ENCODE results near the gene ZNF665.
A peak's percentile ranks its signal among the peaks of the same experiment; 100 is the strongest.

ZNF665 gene

DNA sequence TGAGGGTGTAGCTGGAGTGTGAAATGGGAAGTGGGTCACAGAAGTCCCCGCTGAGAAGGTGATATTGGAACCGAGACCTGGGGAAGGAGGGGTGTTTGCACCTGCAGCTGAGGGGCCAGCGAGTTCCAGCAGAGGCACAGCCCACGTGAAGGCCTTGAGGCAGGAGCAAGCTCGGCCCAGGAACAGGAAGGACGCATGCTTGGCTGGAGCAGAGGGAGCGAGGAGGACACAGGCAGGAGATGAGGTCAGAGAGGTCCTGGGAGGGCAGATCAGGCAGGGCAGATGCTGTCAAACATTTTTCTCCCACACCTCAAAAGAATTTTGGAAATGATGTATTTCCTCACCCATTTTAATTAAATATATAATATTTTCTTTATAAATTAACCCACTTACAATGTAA, 69.8 kb downstream of the ZNF665 start:
- Mint-ChIP-seq H3K36me3 (ENCODE audit: low read depth) (peaks cover 66% of the 10 kb centered on the region), H3K9me3 (peaks cover 30% of the 10 kb centered on the region), H3K27ac (peak overlapping the region; percentile 96), H3K27me3 (ENCODE audit: low read depth, poor library complexity) (peaks cover 3% of the 10 kb centered on the region), H3K4me3 (no peak overlapping the region), H3K4me1 (peaks cover 41% of the 10 kb centered on the region)
- TF ChIP-seq, protein P1, sequence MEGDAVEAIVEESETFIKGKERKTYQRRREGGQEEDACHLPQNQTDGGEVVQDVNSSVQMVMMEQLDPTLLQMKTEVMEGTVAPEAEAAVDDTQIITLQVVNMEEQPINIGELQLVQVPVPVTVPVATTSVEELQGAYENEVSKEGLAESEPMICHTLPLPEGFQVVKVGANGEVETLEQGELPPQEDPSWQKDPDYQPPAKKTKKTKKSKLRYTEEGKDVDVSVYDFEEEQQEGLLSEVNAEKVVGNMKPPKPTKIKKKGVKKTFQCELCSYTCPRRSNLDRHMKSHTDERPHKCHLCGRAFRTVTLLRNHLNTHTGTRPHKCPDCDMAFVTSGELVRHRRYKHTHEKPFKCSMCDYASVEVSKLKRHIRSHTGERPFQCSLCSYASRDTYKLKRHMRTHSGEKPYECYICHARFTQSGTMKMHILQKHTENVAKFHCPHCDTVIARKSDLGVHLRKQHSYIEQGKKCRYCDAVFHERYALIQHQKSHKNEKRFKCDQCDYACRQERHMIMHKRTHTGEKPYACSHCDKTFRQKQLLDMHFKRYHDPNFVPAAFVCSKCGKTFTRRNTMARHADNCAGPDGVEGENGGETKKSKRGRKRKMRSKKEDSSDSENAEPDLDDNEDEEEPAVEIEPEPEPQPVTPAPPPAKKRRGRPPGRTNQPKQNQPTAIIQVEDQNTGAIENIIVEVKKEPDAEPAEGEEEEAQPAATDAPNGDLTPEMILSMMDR (IDR thresholded peaks at IDR 0.05): no peak
- no peak for DNase-seq
